HG02571 (cell line): ENCODE data around the gene PTPN23.
"Not testable (repeated sequence)": the region's sequence is repeated elsewhere in the genome, so short reads cannot be mapped to it uniquely, and the experiment has no call there.

Experiments
- ATAC-seq: cut with Tn5 transposase; IDR thresholded peaks from one replicate; pipeline ENCODE4 v1.9.1; 2021; ENCODE audit warnings: mild to moderate bottlenecking, moderate library complexity; ENCODE audit not compliant: unreplicated experiment

Gene PTPN23, protein sequence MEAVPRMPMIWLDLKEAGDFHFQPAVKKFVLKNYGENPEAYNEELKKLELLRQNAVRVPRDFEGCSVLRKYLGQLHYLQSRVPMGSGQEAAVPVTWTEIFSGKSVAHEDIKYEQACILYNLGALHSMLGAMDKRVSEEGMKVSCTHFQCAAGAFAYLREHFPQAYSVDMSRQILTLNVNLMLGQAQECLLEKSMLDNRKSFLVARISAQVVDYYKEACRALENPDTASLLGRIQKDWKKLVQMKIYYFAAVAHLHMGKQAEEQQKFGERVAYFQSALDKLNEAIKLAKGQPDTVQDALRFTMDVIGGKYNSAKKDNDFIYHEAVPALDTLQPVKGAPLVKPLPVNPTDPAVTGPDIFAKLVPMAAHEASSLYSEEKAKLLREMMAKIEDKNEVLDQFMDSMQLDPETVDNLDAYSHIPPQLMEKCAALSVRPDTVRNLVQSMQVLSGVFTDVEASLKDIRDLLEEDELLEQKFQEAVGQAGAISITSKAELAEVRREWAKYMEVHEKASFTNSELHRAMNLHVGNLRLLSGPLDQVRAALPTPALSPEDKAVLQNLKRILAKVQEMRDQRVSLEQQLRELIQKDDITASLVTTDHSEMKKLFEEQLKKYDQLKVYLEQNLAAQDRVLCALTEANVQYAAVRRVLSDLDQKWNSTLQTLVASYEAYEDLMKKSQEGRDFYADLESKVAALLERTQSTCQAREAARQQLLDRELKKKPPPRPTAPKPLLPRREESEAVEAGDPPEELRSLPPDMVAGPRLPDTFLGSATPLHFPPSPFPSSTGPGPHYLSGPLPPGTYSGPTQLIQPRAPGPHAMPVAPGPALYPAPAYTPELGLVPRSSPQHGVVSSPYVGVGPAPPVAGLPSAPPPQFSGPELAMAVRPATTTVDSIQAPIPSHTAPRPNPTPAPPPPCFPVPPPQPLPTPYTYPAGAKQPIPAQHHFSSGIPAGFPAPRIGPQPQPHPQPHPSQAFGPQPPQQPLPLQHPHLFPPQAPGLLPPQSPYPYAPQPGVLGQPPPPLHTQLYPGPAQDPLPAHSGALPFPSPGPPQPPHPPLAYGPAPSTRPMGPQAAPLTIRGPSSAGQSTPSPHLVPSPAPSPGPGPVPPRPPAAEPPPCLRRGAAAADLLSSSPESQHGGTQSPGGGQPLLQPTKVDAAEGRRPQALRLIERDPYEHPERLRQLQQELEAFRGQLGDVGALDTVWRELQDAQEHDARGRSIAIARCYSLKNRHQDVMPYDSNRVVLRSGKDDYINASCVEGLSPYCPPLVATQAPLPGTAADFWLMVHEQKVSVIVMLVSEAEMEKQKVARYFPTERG (N-terminal part only)

DNA sequence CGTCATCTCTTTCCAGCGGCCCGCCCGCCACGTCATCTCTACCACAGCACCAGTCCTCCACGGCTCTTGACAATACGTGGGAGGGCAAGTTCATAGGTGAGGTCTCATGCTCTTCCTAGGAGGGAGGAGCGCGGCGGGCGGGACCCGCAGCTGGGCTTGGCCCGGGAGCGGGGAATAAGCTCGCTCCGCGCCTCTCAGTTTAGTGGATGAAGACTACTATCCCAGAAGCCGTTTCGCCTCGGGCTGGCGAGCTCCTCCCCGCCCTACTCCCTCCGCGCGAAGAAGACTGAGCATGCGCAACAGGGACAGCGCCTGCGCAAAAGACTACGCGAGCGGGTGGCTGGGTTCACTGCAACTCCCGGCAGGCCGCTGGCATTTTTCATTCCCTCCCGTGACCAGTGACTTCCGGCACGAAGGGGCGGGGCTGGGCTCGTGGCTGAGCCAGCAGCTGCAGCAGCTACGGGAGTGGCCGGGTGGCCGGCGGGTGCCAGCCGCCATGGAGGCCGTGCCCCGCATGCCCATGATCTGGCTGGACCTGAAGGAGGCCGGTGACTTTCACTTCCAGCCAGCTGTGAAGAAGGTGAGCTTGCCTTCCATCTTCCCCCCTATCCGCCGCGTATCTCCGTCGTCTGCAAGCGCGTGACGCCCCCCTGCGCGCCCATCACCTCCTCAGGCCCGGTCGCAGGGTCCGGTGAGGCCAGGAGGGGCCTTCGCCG, at the start of gene PTPN23:
PTPN23 (plus strand) TSS at position 421 of the 716 bp plus-strand sequence; CDS start at position 497, 76 bp downstream.
- peak; percentile 80 for ATAC-seq

DNA sequence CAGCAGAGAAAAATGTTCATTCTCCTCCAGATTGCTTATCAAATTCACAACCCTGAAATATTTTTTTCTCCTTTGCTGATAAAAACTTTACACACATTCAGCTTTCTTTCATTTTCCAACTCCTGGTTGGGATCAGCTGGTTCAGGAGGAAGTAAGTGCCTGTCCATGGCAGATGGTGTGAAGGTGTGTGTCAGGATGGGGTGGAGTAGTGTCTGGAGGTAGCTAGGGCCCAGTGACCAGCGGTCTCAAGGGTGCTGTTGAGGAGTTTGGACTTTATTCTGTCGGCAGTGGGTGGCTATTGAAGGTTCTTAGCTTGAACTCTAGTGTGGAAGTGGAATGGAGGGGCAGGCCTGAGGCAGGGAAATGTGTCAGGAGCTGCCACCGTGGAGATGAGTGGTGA, 46.9 kb upstream of the PTPN23 start:
- no peak for ATAC-seq

DNA sequence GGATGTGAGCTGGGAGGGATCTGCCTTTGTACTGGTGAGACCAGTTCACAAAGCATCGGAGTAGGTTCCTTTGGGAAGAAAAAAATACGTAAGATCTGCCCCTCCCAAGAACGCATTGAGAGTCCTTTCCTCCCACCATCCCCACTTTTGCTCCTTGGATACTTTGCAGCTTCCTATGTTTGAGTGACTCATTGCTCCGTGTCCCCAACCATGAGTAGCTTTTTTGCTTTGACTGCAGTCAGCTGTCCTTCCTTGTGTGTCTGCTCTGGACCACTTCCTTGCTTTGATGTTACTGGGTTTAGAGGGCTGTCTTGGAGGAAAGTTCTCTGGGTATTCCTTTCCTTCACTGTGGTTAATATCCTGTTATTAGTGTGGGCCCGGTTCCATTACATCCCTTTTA, 43.2 kb upstream of the PTPN23 start:
- ATAC-seq, result no peak

DNA sequence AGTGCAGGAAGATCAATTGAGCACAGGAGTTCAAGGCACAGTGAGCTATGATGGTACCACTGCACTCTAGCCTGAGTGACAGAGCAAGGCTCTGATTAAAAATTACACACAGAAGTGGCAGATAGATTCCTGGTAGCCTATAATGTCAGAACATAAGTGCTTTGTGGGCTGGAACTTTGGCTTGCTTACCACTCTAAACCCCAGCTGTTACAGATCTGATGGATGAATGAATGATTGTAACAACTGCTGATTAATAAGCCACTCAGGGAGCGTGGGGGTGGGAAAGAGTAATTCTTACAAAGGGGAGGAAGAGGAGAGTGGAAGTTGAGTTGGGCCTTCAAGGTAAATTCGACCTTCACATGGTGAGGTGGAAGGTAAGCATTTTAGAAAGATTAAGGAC, 40.9 kb upstream of the PTPN23 start:
- no peak for ATAC-seq

DNA sequence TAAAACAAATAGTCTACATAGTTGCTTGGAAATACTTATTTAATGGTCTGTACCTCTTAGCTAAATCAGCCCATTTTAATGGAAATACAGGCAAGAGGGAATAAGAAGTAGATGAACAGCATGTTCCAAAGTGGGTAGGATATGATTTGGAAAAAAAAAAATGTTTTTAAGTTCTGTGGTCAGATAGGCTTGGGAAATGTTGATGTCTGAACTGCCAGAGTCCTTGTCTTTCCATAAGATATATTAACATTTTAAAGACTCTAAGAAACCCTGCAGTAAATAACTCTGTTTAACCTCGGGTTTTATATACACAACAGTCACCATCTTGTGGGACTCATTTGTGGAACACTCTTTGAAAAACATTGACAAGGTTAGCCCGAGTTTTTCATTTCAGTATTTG, 40.0 kb upstream of the PTPN23 start:
- ATAC-seq, result no peak

DNA sequence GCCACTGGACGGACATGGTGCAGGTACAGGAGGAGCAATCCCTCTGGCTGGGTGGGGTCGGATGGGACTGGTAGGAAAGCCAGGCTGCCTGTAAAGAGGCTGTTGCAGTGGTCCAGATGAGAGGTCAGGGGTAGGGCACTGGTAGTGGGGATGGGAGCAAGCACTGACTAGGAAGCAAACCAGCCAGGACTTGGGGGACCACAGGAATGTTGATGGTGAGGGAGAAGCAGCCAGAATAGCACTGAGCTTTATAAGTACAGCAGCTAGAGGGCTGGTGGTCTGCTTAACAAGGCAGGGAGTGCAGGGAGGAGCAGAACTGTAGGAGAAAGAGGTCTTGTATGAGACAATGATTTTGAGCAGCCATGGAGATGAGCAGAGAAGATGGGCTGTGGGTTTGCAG, 38.7 kb upstream of the PTPN23 start:
- no peak for ATAC-seq

DNA sequence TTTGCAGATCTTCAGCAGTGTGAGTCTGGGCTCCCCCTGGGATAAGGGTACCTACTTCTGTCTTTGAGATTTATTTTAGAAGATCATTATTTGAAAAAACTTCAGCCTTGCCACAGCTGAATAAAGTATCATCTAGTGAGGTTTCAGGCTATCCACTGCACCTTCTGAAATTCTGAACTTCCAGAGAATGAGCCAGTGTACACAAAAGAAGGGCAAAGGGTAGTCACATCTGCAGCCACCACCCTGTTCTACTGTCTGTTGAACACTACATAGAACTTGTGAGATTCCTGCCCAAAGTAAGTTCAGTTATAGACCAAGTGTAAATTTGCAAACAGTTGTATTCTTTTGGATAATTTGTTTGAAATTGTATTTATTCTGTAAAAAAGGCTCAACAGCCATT, 38.0 kb upstream of the PTPN23 start:
- no peak for ATAC-seq

DNA sequence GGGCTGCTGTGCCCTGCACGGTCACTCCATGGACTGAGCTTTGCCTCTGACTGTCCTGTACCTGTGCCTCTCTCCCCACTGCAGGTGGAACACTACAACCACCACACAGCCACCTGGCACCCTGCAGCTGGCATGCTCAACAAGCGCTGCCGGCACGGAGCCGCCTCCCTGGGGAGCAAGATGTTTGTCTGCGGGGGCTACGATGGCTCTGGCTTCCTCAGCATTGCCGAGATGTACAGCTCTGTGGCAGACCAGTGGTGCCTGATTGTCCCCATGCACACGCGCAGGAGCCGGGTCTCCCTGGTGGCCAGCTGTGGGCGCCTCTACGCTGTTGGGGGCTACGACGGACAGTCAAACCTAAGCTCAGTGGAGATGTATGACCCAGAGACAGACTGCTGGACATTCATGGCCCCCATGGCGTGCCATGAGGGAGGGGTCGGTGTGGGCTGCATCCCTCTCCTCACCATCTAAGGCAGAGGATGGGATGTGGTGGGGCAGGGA, 37.3 kb upstream of the PTPN23 start:
- no peak for ATAC-seq

DNA sequence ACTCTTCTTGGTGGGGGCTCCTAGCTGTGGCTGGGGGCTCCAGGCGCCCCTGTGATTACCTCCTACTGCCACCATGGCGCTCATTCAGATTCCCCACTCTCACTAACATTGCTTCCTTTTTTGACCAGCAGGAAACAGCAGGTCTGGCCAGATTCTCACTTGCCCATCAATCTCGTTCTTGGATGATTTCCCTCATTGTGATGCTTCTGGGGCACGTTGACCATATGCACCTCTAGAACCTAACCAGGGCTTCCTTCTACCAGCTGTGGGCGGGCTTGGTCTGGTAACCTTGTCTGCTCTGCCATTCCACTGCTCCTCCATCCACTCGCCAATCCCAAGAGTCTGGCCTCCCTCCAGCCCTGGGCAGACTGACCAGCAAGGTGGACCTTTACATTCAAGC, 35.9 kb upstream of the PTPN23 start:
- no peak for ATAC-seq

DNA sequence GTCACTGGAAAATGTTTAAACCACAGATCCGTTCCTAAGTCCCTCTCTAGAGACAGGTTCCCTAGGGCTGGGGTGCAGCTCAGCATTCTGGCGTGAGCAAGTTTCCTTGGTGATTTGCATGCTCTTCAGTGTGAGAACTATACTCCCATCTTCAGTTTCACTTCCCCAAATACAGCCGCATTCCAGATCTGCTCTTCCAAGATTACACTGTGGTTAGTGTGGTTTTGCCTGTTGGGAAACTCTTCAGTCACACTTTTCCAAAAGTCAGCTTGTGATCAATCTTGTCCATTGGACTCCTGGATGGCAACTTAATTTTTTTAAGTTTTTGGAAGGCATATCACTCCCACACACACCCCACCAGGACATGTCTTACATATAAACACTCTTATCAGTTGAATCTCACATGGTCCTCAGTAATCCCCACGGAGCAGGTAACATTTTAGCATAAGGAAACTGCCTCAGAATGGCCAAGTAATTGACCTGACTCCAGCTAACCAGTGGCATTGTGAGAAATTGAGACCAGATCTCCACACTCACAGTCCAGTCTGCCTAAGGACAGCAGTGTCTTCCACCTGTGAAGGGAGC, 33.5 kb upstream of the PTPN23 start:
- peak; percentile 77 for ATAC-seq

DNA sequence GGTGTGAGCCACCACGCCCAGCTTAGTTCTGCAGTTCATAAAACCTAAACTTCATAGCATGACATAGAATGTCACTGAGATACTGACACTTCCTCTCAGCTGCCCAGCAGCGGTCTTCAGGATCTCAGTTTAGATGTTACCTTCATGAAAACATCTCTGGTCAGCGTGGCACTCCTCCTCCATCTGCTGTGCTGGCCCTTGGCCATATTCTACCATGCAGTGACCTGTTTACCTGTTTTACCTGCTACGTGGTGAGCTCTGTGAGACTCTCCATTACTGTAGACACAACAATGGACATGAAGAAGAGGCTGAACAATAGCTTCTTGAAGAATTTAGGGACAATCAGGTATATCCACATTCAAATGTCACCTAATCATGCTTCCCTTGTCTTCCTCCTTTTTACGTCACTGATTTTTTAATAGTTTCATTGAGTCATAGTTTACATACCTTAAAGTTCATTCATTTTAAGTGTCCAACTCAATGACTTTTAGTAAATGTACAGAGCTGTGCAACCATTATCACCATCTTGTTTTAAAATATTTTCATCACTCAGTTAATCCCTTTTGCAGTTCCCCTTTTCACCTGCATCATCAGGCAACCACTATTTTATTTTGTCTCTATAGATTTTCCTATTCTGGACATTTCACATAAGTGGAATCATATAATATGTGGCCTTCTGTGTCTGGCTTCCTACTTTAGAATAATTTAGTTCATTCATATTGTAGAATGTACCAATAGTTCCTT, 32.2 kb upstream of the PTPN23 start:
- ATAC-seq, result no peak

DNA sequence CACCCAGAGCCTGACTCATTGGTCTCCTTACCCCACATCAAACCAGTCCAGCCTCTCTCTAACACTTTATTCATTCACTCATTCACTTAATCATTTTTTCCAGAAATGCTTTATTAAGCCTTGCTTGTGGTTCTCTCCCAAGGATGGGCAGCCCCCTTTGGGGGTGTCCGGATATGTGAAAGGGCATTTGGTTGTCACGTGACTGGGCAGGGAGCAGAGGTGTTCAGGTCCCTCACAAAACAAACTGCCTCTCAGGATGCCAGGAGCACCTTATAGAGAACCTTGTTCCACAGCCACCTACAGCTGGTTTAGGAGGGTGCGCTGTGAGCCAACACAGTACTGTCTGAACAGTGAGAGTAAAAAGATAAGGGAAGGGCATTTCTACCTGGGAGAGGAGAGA, 25.8 kb upstream of the PTPN23 start:
- no peak for ATAC-seq

DNA sequence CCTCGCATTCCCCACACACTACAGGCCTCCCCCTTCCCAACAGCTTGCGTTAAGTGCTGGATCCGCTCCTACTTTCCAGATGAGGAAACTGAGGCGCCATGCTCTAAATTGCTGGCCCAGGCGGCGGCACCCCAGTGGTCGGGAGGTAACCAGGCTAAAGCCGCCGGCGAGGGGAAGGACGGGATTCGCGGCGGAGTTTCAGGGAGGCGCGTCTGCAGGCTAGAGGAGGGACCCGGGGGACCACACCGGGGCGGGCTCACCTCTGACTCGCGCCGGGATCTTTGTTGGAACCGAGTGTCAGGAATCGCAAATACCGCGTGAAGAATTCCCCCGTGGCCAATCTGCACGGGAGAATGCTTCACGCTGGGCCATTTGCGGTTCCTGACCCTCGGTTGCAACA, 24.6 kb upstream of the PTPN23 start:
- no peak for ATAC-seq

DNA sequence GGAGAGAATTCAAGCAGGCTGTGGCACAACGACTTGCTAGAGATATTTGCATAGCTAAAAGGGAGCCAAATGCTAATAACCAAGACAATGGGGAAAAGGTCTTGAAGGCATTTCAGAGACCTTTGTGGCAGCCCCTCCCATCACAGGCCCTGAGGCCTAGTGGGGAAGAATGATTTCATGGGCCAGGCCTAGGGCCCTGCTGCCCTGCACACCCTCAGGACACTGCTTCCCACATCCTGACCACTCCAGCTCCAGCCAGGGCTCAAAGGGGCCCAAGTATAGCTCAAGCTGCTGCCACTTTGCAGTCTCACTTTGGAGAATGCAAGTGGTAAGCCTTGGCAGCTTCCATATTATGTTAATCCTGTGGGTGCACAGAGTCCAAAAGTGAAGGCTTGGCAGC, 21.5 kb upstream of the PTPN23 start:
- ATAC-seq, result no peak

DNA sequence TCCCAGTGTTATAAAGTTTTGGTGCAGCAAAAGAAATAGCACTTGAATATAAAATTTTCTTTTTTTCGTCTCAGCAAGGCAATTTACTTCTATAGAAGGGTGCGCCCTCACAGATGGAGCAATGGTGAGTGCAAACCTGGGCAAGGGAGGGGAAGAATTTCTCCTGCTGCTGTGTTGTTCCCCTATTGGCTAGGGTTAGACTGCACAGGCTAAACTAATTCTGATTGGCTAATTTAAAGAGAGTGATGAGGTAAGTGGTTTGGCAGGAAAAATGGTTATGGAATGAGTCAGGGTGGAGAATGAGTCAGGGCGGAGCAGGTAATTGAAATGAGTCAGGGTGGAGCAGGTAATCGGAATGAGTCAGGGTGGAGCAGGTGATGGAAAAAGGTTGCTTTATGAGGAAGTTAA, 20.7 kb upstream of the PTPN23 start:
- not testable (repeated sequence) for ATAC-seq

DNA sequence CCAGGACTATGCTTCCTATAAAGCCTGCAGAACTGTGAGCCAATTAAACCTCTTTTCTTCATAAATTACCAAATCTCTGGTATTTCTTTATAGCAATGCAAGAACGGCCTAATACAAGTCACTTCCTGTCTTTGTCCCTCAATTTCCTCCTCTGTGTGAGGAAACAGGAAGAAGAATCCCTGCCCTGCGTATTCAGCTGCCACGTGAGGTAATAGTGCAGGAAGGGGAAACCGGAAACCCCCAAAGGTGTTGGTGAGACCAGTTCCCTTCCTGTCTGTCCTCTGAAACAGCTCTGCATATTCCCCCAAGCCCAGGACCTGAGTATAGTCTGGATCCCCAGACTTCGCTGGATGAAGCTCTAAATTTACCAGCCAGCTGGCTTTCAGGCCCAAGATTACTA, 18.1 kb upstream of the PTPN23 start:
- ATAC-seq, result no peak

DNA sequence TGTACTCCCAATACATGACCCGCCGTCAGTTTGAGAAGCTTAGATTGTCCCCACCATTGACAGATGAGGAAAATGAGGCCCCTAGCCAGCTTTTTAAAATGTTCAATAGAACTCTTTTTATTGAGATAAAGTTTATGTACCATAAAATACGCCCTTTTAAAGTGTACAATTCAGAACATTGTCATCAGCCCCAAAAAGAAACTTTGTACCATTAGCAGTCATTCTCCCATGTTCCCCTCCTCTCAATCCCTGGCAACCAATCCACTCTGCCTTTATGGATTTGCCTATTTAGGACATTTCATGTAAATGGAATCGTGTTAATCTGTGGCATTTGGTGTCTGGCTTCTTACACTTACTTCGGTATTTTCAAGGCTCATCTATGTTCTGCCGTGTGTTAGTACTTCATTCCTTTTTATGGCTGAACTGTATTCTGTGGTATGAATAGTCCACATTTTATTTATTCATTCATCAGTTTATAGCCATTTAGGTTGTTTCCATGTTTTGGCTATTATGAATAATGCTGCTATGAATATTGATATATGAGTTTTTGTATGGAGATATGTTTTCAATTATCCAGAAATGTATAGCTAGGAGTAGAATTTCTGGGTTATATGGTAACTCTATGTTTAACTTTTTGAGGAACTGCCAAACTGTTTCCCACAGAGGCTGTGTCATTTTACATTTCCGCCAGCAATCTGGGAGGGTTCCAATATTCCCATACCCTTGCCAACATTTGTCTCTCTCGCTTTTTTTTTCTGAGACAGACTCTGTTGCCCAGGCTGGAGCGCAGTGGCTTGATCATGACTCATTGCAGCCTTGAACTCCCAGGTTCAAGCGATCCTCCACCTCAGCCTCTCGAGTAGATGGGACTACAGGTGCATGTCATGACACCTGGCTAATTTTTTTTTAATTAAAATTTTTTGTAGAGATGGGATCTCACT, 15.3 kb upstream of the PTPN23 start:
- no peak for ATAC-seq

DNA sequence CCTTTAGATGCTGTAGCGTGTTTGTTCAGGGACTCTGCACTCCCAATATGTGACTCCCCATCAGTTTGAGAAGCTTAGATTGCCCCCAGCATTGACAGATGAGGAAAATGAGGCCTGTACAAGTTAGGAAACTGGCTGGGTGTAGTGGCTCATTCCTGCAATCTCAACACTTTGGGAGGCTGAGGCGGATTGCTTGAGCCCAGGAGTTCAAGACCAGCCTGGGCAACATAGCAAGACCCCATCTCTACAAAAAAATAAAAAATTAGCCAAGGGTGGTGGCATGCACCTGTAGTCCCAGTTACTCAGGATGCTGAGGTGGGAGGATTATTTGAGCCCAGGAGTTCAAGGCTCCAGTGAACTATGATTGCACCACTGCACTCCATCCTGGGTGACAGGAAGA, 14.0 kb upstream of the PTPN23 start:
- ATAC-seq, result no peak
